Measurements from ENCODE around the gene KISS1R.

KISS1R gene

DNA sequence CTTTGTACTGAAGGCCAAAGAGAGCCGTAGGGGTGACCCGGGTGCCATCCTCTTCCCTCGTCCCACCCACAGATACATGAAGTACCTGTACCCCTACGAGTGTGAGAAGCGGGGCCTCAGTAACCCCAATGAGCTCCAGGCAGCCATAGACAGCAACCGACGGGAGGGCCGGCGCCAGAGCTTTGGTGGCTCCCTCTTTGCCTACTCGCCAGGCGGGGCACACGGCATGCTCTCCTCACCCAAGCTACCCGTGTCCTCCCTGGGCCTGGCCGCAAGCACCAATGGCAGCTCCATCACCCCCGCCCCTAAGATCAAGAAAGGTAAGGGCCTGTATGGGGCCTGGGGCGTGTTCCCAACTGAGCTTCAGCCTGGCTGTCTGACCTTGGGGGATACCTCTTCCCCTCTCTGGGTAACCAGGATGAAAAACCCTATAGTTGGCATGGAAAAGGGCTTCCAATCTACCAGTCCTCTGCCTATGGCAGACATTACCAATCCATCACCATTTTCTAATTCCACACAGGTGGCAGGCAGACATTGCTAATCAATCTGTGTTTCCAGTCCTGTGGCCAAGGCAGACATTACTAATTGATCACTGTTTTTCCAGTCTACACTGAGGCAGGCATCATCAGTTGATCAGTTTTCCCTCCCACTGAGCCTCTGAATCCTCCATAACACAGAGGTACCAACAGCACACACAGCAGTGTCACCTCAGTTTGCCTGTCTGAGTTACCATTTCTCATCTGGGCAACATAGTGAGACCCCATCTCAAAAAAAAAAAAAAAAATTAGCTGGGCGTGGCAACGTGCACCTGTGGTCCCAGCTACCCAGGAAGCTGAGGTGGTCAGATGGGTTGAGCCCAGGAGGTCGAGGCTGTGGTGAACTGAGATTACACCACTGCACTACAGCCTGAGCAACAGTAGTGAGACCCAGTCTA lies 47.9 kb downstream of the KISS1R start:
- H3K36me3 ChIP-seq (ENCODE audit: insufficient read depth, low read length), result peaks cover 43% of the 10 kb centered on the region; the same call in 1 of the 2 replicates
- no peaks in the 10 kb centered on the region for H3K27me3 ChIP-seq (ENCODE audit: insufficient read depth, low read length, poor library complexity, severe bottlenecking)
- H4K20me1 ChIP-seq (ENCODE audit: insufficient read depth, low read length, poor library complexity, severe bottlenecking), result no peaks in the 10 kb centered on the region
- H3K9me2 ChIP-seq (replicated peaks; ENCODE audit: low read depth, low read length), result no peaks in the 10 kb centered on the region
- H3K9ac ChIP-seq (ENCODE audit: low read depth, low read length, poor library complexity, severe bottlenecking), result no peak overlapping the region
- no peaks in the 10 kb centered on the region for H3K79me2 ChIP-seq (ENCODE audit: insufficient read depth, low read length)
- H3K4me1 ChIP-seq (ENCODE audit: insufficient read depth, low read length, poor library complexity, severe bottlenecking), result no peaks in the 10 kb centered on the region
- TF ChIP-seq, protein P1, sequence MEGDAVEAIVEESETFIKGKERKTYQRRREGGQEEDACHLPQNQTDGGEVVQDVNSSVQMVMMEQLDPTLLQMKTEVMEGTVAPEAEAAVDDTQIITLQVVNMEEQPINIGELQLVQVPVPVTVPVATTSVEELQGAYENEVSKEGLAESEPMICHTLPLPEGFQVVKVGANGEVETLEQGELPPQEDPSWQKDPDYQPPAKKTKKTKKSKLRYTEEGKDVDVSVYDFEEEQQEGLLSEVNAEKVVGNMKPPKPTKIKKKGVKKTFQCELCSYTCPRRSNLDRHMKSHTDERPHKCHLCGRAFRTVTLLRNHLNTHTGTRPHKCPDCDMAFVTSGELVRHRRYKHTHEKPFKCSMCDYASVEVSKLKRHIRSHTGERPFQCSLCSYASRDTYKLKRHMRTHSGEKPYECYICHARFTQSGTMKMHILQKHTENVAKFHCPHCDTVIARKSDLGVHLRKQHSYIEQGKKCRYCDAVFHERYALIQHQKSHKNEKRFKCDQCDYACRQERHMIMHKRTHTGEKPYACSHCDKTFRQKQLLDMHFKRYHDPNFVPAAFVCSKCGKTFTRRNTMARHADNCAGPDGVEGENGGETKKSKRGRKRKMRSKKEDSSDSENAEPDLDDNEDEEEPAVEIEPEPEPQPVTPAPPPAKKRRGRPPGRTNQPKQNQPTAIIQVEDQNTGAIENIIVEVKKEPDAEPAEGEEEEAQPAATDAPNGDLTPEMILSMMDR (conservative IDR thresholded peaks at IDR 0.05; ENCODE audit: low read length), result no peak
- TF ChIP-seq EZH2phosphoT487 (IDR thresholded peaks at IDR 0.05; ENCODE audit: borderline replicate concordance), result no peak
- no peak overlapping the region for H2AFZ ChIP-seq (ENCODE audit: low read length)
- no peak overlapping the region for H3K4me2 ChIP-seq (ENCODE audit: low read depth, low read length, poor library complexity, severe bottlenecking)
- no peaks in the 10 kb centered on the region for H3F3A ChIP-seq (ENCODE audit: low read depth)
- no peaks in the 10 kb centered on the region for H3K9me3 ChIP-seq (ENCODE audit: insufficient read depth, low read depth, low read length)
- H3K4me3 ChIP-seq (ENCODE audit: low read length, poor library complexity, severe bottlenecking), result no peak overlapping the region

DNA sequence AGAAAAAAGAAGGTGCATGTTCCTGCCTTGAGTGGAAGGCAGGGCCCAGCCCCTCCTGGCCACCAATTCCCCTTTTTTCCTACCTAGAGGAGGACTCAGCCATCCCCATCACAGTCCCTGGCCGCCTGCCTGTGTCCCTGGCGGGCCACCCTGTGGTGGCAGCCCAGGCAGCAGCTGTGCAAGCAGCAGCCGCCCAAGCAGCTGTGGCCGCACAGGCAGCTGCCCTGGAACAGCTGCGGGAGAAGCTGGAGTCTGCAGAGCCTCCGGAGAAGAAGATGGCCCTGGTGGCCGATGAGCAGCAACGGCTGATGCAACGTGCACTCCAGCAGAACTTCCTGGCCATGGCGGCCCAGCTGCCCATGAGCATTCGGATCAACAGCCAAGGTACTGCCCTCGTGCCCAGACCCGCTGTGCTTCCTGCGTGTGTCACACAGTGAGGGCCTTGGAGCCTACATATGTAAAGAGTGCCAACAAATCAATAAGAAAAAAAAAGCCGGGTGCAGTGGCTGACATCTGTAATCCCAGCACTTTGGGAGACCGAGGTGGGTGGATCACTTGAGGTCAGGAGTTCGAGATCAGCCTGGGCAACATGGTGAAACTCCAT lies 49.5 kb downstream of the KISS1R start:
- Histone ChIP-seq H3K9me2 (replicated peaks; ENCODE audit: low read depth, low read length) (no peaks in the 10 kb centered on the region), H3K27me3 (ENCODE audit: insufficient read depth, low read length, poor library complexity, severe bottlenecking) (no peaks in the 10 kb centered on the region), H4K20me1 (ENCODE audit: insufficient read depth, low read length, poor library complexity, severe bottlenecking) (no peaks in the 10 kb centered on the region), H3K79me2 (ENCODE audit: insufficient read depth, low read length) (no peaks in the 10 kb centered on the region), H3K4me2 (ENCODE audit: low read depth, low read length, poor library complexity, severe bottlenecking) (no peak overlapping the region), H3K9me3 (ENCODE audit: insufficient read depth, low read depth, low read length) (peaks cover 8% of the 10 kb centered on the region; the same call in 1 of the 2 replicates), H2AFZ (ENCODE audit: low read length) (no peak overlapping the region), H3K36me3 (ENCODE audit: insufficient read depth, low read length) (peaks cover 48% of the 10 kb centered on the region), H3K9ac (ENCODE audit: low read depth, low read length, poor library complexity, severe bottlenecking) (no peak overlapping the region), H3K4me3 (ENCODE audit: low read length, poor library complexity, severe bottlenecking) (no peak overlapping the region), H3K4me1 (ENCODE audit: insufficient read depth, low read length, poor library complexity, severe bottlenecking) (no peaks in the 10 kb centered on the region), H3F3A (ENCODE audit: low read depth) (no peaks in the 10 kb centered on the region)
- TF ChIP-seq, protein P1 (conservative IDR thresholded peaks at IDR 0.05; ENCODE audit: low read length), result no peak
- TF ChIP-seq EZH2phosphoT487 (IDR thresholded peaks at IDR 0.05; ENCODE audit: borderline replicate concordance), result no peak
